T-helper 1 cell (primary cell): ENCODE results near the gene CTR9.

Source experiments
- DNase-seq, 5 donors: peaks; one replicate each; pipeline ENCODE4 v3.0.0-alpha.2; 2012 to 2020

The CTR9 gene

GRCh38 chr11:10742460-10743208, 8.4 kb upstream of the CTR9 start:
- DNase-seq: peak in 3 of 5 donors; percentile 20 to 77 (median 22)

GRCh38 chr11:10743354-10744000, 7.6 kb upstream of the CTR9 start:
- DNase-seq: peak in 2 of 5 donors; percentile 30 to 61

DNA sequence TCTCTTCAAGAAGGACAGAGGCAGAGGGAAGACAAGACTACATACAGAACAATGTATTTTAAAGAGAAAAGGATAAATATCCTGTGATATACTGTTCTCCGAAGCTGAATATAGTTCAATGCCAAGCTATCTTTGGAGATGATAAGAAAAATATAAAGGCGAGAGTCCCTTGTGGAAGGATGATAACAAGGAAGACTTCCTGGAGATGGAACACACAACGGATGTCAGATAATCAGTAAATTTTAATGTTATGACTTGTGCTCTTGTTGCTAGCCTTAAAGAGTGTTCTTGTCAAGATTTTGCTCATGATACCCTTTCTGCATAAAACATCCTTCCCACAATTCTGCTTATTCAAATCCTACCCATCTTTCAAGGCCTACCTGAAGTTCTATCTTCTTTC, 6.8 kb upstream of the CTR9 start:
- no peak for DNase-seq

DNA sequence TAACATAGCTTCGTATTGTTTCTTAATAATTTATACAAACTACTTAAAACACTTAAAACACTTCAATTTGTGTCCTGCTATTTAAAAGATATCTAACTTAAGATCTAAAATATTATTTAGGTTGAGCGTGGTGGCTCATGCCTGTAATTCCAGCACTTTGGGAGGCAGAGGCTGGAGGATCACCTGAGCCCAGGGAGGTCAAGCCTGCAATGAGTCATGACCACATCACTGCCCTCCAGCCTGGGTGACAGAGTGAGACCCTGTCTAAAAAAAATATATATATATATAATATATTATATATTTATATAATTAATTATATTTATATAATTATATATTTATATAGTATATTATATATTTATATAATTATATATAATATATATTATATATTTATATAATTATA, 4.2 kb upstream of the CTR9 start:
- no peak for DNase-seq

DNA sequence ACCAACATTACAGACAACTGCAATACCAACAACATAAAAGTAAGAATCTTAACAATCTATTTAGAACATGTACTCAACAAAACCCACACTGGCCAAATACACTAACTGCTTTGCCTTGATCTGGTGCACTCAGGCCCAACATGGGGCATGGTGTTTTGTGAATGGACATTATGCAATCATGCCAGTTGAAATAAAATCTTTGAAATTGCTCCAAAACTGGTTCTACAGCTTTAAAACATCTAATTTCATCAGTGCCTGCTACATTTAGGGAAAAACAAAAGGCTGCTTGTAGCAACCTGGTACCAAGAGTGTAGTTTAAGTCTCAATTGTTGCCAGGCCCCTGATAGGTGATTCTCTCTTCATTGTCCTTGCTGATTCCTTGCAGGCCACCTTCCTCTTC, 3.3 kb upstream of the CTR9 start:
- DNase-seq: no peak

DNA sequence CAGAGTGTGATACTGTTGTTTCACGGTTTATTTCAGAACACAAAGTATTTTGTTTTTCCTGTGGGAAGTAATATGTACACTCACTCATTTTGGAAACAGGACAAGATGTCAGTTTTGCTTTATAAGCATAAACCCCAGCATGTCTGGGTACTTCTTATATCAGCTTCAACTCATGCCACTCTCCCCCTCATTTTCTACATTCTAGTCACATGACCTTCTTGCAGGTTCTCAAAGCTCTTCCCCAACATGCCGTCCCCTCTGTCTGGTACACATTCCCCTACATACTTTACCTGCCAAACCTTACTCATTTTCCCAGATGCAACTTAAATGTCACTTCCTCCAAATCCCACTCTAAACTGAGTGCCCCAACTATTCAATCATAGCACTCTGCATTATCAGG, 1.6 kb upstream of the CTR9 start:
- no peak for DNase-seq

DNA sequence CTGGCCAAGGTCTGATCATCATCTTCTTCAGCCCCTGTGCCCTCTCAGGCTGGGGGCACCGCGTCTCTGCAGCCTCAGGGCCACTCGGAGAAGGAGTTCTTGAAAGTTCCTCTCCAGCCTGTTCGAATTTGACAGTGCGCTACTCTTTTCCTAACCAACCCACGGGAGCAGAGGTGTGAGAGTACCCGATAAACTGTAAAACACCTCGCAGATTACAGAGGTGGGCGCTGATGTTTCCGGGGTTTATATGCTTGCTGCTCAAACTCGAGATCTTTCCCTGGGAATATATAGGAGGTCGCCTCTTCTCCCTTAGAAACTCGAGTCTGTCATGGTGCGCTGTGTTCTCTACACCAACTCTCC, 515 bp downstream of the CTR9 start:
- DNase-seq: no peak

DNA sequence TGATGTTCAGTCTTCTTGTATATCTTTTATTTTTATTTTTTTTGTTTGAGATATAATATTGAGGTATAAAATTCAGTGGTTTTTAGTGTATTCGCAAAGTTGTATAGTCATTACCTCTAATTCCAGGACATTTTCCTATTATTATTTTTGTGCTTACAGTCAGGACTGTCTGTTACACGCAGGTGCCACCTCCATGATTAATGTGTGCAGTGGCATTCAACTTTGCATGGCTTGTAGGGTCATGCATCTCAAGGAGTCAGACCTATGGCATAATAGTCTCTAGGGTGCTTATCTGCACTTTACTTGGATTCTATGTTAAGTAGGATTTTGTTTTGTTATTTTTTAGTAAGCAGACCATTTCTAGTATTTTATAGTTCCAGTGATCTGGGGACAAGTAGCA, 1.0 kb downstream of the CTR9 start:
- DNase-seq: no peak

DNA sequence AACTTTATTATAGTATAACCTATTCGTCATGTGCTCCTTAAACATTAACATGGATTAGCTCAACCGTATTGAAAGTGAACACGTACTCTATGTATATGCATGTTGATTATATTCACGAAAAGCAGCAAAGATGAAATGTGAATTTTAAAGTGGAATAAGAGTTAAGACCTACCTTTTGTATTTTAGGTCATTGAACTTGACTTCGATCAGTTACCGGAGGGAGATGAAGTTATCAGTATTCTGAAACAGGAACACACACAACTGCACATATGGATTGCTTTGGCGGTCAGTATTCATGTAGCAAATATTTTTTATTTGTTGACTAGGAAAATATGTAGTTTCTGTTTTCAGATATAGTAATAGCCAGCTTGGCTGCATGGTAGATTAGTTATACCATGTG, 1.4 kb downstream of the CTR9 start:
- DNase-seq: no peak

DNA sequence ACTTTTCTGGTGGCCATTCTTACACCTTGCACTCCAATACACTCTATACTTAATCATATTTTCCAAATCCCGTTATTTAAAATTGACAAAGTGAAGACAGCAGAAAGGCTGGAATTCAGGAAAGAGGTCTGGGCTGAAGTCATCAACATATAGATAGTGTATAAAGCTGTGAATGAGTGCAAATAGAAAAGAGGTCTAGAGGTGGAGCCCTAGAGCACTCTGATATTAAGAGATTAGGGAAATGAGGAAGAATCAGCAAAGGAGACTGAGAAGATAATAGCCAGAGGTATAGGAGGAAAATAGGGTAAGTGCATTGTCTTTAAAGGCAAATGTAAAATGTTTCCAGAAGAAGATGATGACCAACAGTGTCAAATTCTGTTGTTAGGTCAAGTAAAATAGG, 7.9 kb downstream of the CTR9 start:
- no peak for DNase-seq

DNA sequence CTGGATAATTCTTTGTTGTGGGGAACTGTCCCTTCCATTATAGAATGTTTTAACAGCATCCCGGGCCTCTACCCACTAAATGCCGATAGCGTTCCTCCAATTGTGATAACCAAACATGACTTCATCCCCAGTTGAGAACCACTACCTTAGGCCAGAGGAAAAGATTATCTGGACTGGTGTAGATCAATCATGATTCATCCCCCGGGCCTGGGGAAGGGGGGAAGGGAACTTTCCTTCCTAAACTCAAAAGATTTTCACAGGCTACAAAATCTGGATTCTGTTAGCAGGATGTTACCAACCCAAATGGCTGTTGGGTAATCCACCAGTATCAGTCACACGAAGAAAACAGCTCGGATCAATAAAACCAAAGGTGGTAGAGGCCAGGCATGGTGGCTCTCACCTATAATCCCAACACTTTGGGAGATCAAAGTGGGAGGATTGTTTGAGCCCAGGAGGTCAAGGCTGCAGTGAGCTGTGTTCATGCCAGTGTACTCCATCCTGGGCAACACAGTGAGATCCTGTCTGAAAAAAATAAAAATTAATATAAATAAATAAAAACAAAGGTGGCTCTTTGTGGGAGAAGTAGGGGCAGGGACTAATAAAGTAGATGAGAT, 10.1 kb downstream of the CTR9 start:
- no peak for DNase-seq

- DNase-seq: no peak
These were observed 11.1 kb downstream of the CTR9 start for GRCh38 chr11:10762185-10762584.

DNA sequence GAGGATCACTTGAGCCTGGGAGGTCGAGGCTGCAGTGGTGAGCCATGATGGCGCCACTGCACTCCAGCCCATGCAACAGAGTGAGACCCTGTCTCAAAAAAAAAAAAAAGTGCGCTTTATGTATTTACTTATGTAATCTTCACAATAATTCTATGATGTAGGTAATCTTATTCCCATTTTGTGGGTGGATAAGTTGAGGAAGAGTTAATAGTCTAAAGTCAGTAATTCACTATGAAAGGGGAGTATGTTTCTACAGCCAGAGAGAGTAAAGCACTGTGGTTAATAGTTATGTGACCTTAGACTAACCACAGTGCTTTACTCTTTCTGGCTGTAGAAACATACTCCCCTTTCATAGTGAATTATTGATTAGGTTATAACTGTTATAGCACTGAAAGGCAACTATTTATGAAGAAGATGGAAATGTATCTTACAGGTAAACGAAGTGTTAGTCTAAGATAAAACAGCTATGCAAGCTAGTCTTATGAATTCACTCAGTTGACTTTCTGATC, 11.9 kb downstream of the CTR9 start:
- no peak for DNase-seq

DNA sequence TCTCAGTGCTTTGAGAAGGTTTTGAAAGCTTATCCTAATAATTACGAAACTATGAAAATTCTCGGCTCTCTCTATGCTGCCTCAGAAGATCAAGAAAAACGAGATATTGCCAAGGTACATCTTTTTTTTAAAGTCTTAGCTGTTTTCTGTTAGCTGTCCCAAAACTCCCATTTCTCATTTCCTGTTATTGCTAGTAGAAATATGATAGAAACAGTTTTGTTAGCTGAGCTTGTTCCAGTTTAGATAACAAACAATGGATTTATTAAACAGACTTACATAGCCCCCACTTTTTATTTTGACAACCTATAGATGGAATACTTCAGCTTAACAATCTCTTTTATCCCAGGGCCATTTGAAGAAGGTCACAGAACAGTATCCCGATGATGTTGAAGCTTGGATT, 12.7 kb downstream of the CTR9 start:
- no peak for DNase-seq

DNA sequence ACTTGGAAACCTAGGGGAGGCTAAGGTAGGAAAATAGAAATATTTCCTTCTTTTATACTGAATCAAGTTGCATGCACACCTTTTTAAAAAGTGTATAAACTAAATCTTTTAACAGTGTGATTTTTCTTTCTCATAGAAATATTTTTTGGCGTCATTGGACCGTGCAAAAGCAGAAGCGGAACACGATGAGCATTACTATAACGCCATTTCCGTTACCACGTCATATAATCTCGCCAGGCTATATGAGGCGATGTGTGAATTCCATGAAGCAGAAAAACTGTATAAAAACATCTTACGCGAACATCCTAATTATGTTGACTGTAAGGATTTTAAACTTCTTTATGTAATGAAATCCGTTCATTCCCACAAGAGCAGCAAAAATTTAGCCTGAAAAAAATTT, 13.4 kb downstream of the CTR9 start:
- DNase-seq: no peak

DNA sequence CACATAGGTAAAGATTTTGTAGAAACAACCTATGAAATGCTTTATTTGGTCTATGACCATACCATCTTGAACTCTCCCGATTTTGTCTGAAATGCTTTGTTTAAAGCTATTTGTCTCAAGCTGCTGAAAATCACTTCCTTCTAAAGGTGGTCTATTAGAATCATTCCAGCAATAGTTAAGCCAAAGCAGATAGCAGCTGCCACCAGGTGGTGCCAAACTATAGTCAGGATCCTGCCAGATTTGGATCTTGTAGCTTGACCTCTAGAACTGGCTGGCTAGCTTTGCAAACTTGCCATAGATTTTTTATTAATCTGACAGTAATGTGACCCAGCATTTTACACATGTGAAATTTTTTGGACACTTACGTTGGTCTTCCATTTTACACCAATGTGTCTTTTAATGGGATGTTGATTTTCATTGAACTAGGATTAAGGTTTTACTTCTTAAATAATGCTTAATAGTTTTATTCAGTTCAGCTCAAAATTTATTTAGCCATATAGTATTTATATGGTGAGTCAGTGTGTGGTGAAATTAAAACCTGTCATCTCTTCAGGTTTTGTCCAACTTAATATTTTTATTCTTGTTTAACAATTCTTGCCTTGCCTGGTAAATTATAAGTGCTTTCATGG, 19.7 kb downstream of the CTR9 start:
- DNase-seq: peak in 1 of 5 donors; percentile 10

- no peak for DNase-seq
These were observed 20.4 kb downstream of the CTR9 start for GRCh38 chr11:10771457-10771856.

GRCh38 chr11:10774811-10775210, 23.8 kb downstream of the CTR9 start:
- no peak for DNase-seq

- DNase-seq: no peak
These were observed 26.3 kb downstream of the CTR9 start for GRCh38 chr11:10777393-10777793.

DNA sequence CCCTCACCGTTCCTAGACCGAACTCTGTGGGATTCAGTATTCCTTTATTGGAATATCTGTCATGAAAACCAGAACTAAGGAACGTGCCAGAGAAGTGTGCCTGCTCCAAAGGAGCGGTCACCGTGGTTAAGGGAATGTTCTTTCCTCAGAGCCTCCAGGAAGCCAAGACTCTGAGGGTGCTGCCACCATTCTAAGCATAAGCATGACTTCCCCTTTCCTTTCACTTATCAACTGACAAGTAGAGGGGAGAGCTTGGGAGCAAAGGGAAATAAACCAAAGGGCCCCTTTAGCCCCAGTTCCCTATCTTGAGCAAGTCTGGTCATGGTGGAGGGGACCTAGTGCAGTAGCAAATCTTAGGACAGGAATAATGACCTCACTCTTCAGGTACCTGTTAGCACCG, 26.8 kb downstream of the CTR9 start:
- DNase-seq: no peak

GRCh38 chr11:10778217-10778970, 27.3 kb downstream of the CTR9 start:
- DNase-seq: no peak

DNA sequence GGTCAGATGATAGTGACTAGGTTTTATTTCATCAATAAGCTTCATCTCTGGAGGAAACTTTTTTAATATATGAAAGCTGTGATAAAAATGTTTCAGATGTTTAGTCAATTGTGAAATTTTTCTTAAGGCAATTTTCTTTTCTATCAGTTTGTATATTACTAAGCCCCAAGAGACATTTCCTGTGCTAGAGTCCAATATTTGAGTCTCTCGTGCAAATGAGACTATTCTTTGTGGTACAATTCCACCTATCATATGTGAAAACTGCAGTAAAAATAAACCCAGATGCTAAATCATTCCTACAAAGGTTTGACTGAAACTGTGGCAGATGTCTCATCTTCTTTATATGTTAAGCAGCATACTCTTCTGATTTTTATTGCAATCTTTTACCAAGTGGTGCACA, 28.0 kb downstream of the CTR9 start:
- no peak for DNase-seq

DNA sequence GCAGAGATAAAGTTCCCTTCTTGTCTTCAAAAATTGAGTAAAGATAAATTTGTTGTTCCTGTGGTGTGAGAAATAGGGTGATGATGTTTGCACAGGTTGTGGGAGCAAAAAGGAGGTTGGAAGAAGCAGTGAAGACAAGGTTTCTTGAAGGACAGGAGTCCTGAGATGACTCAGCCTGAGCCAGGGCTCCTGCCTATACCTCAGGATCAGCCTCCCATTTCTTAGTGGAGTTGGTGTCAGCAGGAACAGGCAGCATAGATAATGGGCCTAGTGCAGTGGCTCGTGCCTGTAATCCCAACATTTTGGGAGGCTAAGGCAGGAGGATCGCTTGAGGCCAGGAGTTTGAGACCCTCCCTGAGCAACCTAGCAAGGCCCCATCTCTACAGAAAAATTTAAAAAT, 29.0 kb downstream of the CTR9 start:
- DNase-seq: no peak
